CD4-positive, alpha-beta T cell treated with Interleukin-4 for 4 hours (primary cell): Measurements from ENCODE around the gene PPP1R13L.
"Not testable (repeated sequence)": the region's sequence is repeated elsewhere in the genome, so short reads cannot be mapped to it uniquely, and the experiment has no call there.

Experiments used
- DNase-seq: peaks from one replicate; pipeline ENCODE4 v3.0.0-alpha.2; 2020

The PPP1R13L gene

DNA sequence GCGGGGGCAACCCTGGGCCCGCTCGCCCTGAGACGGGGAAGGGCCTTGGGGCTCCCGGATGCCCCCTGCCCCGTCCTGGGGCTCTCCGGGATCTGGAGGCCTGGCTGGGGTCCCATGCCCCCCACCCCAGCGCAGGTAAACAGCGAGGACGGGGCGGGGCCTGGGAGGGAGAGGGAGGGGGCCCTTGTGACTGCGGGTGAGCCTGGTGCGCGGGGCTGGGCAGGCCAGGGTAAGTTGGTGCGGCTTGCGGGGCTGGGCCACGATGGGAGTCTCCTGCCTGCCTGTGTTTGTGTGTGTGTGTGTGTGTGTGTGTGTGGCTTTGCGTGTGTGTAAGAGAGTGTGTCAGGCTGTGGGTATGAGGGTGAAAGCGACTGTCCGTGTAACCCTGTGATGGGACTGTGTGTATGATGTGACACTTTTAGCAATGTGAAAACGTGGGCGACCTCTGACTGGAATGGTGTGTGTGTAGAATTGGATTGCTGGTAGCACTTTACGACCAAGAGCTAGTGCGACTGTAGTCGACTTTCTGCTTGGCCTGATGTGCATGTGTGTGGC lies 63.9 kb downstream of the PPP1R13L start:
- no peak for DNase-seq

- DNase-seq, result no peak
These were observed 64.5 kb downstream of the PPP1R13L start, which contains the start of gene KLC3 for GRCh38 chr19:45340232-45340898. TSS of gene KLC3 (plus strand) at chr19:45340750. CDS start at chr19:45345542, 4,792 bp downstream.

- no peak for DNase-seq
These were observed 65.2 kb downstream of the PPP1R13L start for GRCh38 chr19:45339629-45340028.

DNA sequence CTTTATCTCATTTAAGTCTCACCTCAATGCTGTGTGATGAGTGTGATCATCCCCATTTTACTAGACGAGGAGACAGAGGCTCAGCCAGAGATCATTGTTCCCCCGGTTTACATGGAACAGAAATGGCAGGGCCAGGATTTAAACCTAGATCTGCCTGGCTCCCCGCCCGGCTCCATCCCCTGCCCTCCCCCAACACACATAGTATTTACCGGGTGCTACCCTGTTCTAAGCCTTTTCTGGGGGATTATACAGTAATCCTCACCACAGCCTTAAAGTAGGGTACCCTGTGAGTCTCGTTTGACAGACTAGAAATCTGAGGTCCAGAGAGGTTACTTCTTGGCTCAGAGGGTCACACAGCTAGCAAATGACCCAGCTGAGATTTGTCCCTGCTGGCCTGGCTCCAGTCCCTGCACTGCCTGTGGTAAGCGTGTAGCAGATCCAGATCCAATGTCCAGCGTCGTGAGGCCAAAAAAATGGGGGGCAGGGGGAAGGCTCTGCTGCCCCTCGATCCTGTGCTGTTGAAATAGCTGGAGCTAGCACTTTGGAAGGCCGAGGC lies 68.1 kb downstream of the PPP1R13L start:
- no peak for DNase-seq

- not testable (repeated sequence) for DNase-seq
These were observed 70.0 kb downstream of the PPP1R13L start for GRCh38 chr19:45334881-45335280.

- no peak for DNase-seq
These were observed 71.1 kb downstream of the PPP1R13L start for GRCh38 chr19:45333609-45334303.

DNA sequence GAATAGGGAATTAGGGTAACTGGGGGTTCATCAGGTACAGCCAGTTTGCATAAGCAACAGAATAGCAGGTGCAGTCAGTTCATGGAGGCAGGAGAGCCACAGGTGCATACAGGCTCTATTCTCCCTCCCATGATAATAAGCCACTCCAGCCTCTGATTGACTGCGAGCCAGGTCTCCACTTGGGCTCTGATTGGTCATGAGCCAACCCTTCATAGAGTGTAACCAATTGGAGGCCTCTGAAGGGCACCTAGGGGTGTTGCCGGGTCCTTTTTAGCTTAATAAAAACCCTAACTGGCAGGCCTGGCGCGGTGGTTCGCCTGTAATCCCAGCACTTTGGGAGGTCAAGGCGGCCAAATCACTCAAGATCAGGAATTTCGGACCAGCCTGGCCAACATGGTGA lies 73.5 kb downstream of the PPP1R13L start:
- DNase-seq, result no peak
